SK-N-SH (cell line): ENCODE results near the gene SEZ6. TPM values are rescaled to one million over a fixed set of nuclear protein-coding genes. Genes with fewer than 3 reads are reported as not detected.

ENCODE experiments used
- CTCF ChIA-PET: fragments of 300-600, 350-600 bp; formaldehyde crosslinking; extraction: SDS; loops from one replicate; lab custom pipeline; 2021; lab: Yijun Ruan, JAX
- POLR2A ChIA-PET: fragments of 350-600 bp; sonication (Branson Sonifier 250); formaldehyde crosslinking; extraction: SDS; loops from one replicate; lab custom pipeline; 2020; ENCODE audit warnings: antibody characterized with exemption, inconsistent platforms; lab: Yijun Ruan, JAX
- DNase-seq: peaks from one replicate; pipeline ENCODE4 v3.0.0; 2012
- H2AFZ ChIP-seq: fragments of 200-600 bp; sonication (generic); 2 replicates; pipeline ENCODE4 v1.8.1; 2016; ENCODE audit warnings: antibody characterized with exemption, mild to moderate bottlenecking, low read depth
- H3F3A ChIP-seq: fragments of 200-600 bp; sonication (generic); replicated peaks from 2 replicates; pipeline ENCODE3; 2016; ENCODE audit warnings: antibody characterized with exemption, mild to moderate bottlenecking; ENCODE audit not compliant: insufficient read depth
- H3K27ac ChIP-seq, 2 experiments: fragments of 200-500 bp in 1 of 2; fragments of 200-600 bp in 1 of 2; sonication (Bioruptor generic) in 1 of 2; sonication (generic), shearing (Covaris generic) in 1 of 2; 2 replicates each; pipeline versions ENCODE4 v1.5.1 to v1.6.1; 2014 to 2016; ENCODE audit warnings: low read depth in 2 of 2, inconsistent platforms in 1 of 2, low read length in 1 of 2, mild to moderate bottlenecking in 1 of 2, mixed read lengths in 1 of 2
- H3K27me3 ChIP-seq: fragments of 200-600 bp; sonication (generic), shearing (Covaris generic); 2 replicates; pipeline ENCODE4 v1.6.1; 2016; ENCODE audit warnings: mixed run types; ENCODE audit not compliant: insufficient read depth
- H3K36me3 ChIP-seq, 2 experiments: fragments of 200-500 bp in 1 of 2; fragments of 200-600 bp in 1 of 2; sonication (Bioruptor generic) in 1 of 2; sonication (generic) in 1 of 2; replicated peaks in 1 of 2; 2 replicates each; pipeline versions ENCODE3 to v1.5.1; 2014 to 2016; ENCODE audit warnings: low read length in 1 of 2, mild to moderate bottlenecking in 1 of 2; ENCODE audit not compliant: insufficient read depth in 2 of 2, control insufficient read depth in 1 of 2
- H3K4me1 ChIP-seq, 2 experiments: fragments of 200-500 bp in 1 of 2; fragments of 200-600 bp in 1 of 2; sonication (Bioruptor generic) in 1 of 2; sonication (generic), shearing (Covaris generic) in 1 of 2; 2 replicates each; pipeline versions ENCODE4 v1.5.1 to v1.6.1; 2014 to 2016; ENCODE audit warnings: low read depth in 1 of 2, low read length in 1 of 2, mixed run types in 1 of 2; ENCODE audit not compliant: insufficient read depth in 2 of 2, control insufficient read depth in 1 of 2
- H3K4me2 ChIP-seq: fragments of 200-600 bp; sonication (generic), shearing (Covaris generic); 2 replicates; pipeline ENCODE4 v1.6.1; 2017; ENCODE audit warnings: mixed run types
- H3K4me3 ChIP-seq, 2 experiments: fragments of 200-500 bp in 1 of 2; fragments of 200-600 bp in 1 of 2; sonication (Bioruptor generic) in 1 of 2; sonication (generic), shearing (Covaris generic) in 1 of 2; 2 replicates each; pipeline versions ENCODE4 v1.5.1 to v1.8.1; 2014 to 2016; ENCODE audit warnings: low read depth in 2 of 2, inconsistent platforms in 1 of 2, low read length in 1 of 2, mild to moderate bottlenecking in 1 of 2, mixed read lengths in 1 of 2, moderate library complexity in 1 of 2
- H3K79me2 ChIP-seq: fragments of 200-600 bp; sonication (generic); 2 replicates; pipeline ENCODE4 v1.8.1; 2017; ENCODE audit warnings: mild to moderate bottlenecking; ENCODE audit not compliant: insufficient read depth
- H3K9ac ChIP-seq: fragments of 200-600 bp; sonication (generic); 2 replicates; pipeline ENCODE4 v1.6.1; 2017; ENCODE audit warnings: mixed run types
- H3K9me2 ChIP-seq: fragments of 200-600 bp; sonication (generic); 2 replicates; pipeline ENCODE4 v1.6.1; 2017; ENCODE audit warnings: mixed run types
- H3K9me3 ChIP-seq: fragments of 200-600 bp; sonication (generic); 2 replicates; pipeline ENCODE4 v1.6.1; 2017; ENCODE audit warnings: mixed run types, mild to moderate bottlenecking, moderate library complexity
- H4K20me1 ChIP-seq: fragments of 200-600 bp; sonication (generic); 2 replicates; pipeline ENCODE4 v1.6.1; 2017; ENCODE audit warnings: mild to moderate bottlenecking, mixed run types; ENCODE audit not compliant: insufficient read depth
- EP300 ChIP-seq, 2 experiments: IDR thresholded peaks; 2 replicates each; pipeline versions ENCODE4 v1.4.0 to v1.6.1; 2012; ENCODE audit warnings: borderline replicate concordance in 1 of 2, low read depth in 1 of 2, low read length in 1 of 2
- EZH2phosphoT487 ChIP-seq: fragments of 200-600 bp; sonication (generic); IDR thresholded peaks from 2 replicates; pipeline ENCODE4 v1.6.1; 2017; ENCODE audit warnings: low read depth, mixed run types, mild to moderate bottlenecking, antibody characterized with exemption, moderate library complexity, borderline replicate concordance
- FOXM1 ChIP-seq: IDR thresholded peaks from 2 replicates; pipeline ENCODE4 v1.4.0; 2012; ENCODE audit warnings: low read depth, mild to moderate bottlenecking
- GABPA ChIP-seq: IDR thresholded peaks from 2 replicates; pipeline ENCODE4 v1.4.0; 2012; ENCODE audit warnings: low read depth, mild to moderate bottlenecking
- IRF3 ChIP-seq: fragments of 150-350 bp; IDR thresholded peaks from 2 replicates; pipeline ENCODE4 v1.6.1; 2016; ENCODE audit warnings: mild to moderate bottlenecking, low read depth, low read length
- POLR2AphosphoS5 ChIP-seq: IDR thresholded peaks from 2 replicates; pipeline ENCODE4 v1.6.1; 2012; ENCODE audit warnings: low read depth, low read length
- RCOR1 ChIP-seq: fragments of 150-350 bp; IDR thresholded peaks from 2 replicates; pipeline ENCODE4 v1.6.1; 2017; ENCODE audit warnings: antibody characterized with exemption, low read length
- REST ChIP-seq: IDR thresholded peaks from 2 replicates; pipeline ENCODE4 v1.6.1; 2012; ENCODE audit warnings: mild to moderate bottlenecking, low read depth, low read length, moderate library complexity
- TAF1 ChIP-seq: IDR thresholded peaks from 2 replicates; pipeline ENCODE4 v1.6.1; 2012; ENCODE audit warnings: low read depth, mild to moderate bottlenecking, low read length, moderate library complexity, borderline replicate concordance
- TEAD4 ChIP-seq: IDR thresholded peaks from 2 replicates; pipeline ENCODE4 v1.4.0; 2012; ENCODE audit warnings: mild to moderate bottlenecking, borderline replicate concordance; ENCODE audit not compliant: insufficient read depth
- USF2 ChIP-seq: fragments of 150-350 bp; IDR thresholded peaks from 2 replicates; pipeline ENCODE4 v1.6.1; 2017; ENCODE audit warnings: antibody characterized with exemption, low read length, low read depth, borderline replicate concordance
- YY1 ChIP-seq: IDR thresholded peaks from 2 replicates; pipeline ENCODE4 v1.4.0; 2012; ENCODE audit warnings: low read depth, mild to moderate bottlenecking
- WGBS: methylation state at CpG from one replicate; pipeline ENCODE4 v1.1.6; 2017; ENCODE audit warnings: low lambda C conversion rate; 5-methylcytosine and 5-hydroxymethylcytosine counted together
- polyA plus RNA-seq, 3 experiments: library from polyadenylated mRNA; depleted of rRNA; stranded (reverse); fragments of >200 nt; gene quantifications; 2 replicates each; pipeline ENCODE4 v1.2.3, GENCODE V29; 2012

SEZ6 gene
- polyA plus RNA-seq, 1 of the 3 experiments (the other 2 are of a cell fraction): 0.12 TPM

GRCh38 chr17:28982131-28982793, 23.6 kb downstream of the SEZ6 start:
- Histone ChIP-seq H3K9me3 (no peaks in the 10 kb centered on the region), H3K4me3 (no peak overlapping the region), H3K27ac (no peak overlapping the region), H3K4me2 (no peak overlapping the region), H2AFZ (no peak overlapping the region), H3K9me2 (no peaks in the 10 kb centered on the region), H3K79me2 (no peaks in the 10 kb centered on the region), H3K9ac (no peak overlapping the region), H3K27me3 (peaks cover 4% of the 10 kb centered on the region; the same call in 1 of the 2 replicates), H4K20me1 (0 out of 2 replicates have a peak, but pooled peaks cover 4% of the 10 kb centered on the region), H3F3A (no peaks in the 10 kb centered on the region), H3K4me1 (peaks cover 12 to 26% of the 10 kb centered on the region in 2 experiments; a peak in 2 of 4 replicates), H3K36me3 (no peaks in the 10 kb centered on the region)
- WGBS: 73% methylated on average over 11 of the region's 11 CpGs
- POLR2A ChIA-PET: no interaction called here
- CTCF ChIA-PET: interaction anchor here (1.0 to 3.3 kb wide), 6 partner anchors 9 to 142 kb away, joined by 4 to 15 read pairs (median 8); no protein-coding TSS in a partner anchor
- no peak for TF ChIP-seq POLR2AphosphoS5
- no peak for TF ChIP-seq EP300 (IDR thresholded peaks at IDR 0.05; ENCODE audit: borderline replicate concordance in 1 of 2, low read depth in 1 of 2, low read length in 1 of 2)
- no peak for TF ChIP-seq YY1
- no peak for TF ChIP-seq TEAD4
- no peak for TF ChIP-seq TAF1
- TF ChIP-seq EZH2phosphoT487: no peak
- no peak for TF ChIP-seq REST
- no peak for TF ChIP-seq IRF3
- no peak for TF ChIP-seq RCOR1
- no peak for DNase-seq

GRCh38 chr17:28978356-28978964, 27.4 kb downstream of the SEZ6 start:
- no peak for DNase-seq
- H3K4me2 ChIP-seq: no peak overlapping the region
- CTCF ChIA-PET: interaction anchor here (1.0 to 3.4 kb wide), 8 partner anchors 14 to 602 kb away, joined by 3 to 11 read pairs (median 4); no protein-coding TSS in a partner anchor
- POLR2A ChIA-PET: no interaction called here
- no peak overlapping the region for H2AFZ ChIP-seq
- H4K20me1 ChIP-seq: 0 out of 2 replicates have a peak, but pooled peaks cover 4% of the 10 kb centered on the region
- no peaks in the 10 kb centered on the region for H3K79me2 ChIP-seq
- WGBS: 68% methylated on average over 2 of the region's 2 CpGs
- peaks cover 10 to 52% of the 10 kb centered on the region in 2 experiments for H3K4me1 ChIP-seq
- no peaks in the 10 kb centered on the region for H3K36me3 ChIP-seq
- peaks cover 4% of the 10 kb centered on the region; the same call in 1 of the 2 replicates for H3K27me3 ChIP-seq
- no peaks in the 10 kb centered on the region for H3K9me2 ChIP-seq
- no peaks in the 10 kb centered on the region for H3F3A ChIP-seq
- no peaks in the 10 kb centered on the region for H3K9me3 ChIP-seq
- H3K9ac ChIP-seq: no peak overlapping the region
- H3K4me3 ChIP-seq: no peak overlapping the region
- peak overlapping the region in 1 of 2 experiments; percentile 11; a peak in 1 of 4 replicates for H3K27ac ChIP-seq
- TF ChIP-seq IRF3 (no peak), USF2 (no peak), GABPA (no peak), REST (no peak), FOXM1 (no peak)
